ENCODE measurements around the gene IL12RB2.

The IL12RB2 gene

DNA sequence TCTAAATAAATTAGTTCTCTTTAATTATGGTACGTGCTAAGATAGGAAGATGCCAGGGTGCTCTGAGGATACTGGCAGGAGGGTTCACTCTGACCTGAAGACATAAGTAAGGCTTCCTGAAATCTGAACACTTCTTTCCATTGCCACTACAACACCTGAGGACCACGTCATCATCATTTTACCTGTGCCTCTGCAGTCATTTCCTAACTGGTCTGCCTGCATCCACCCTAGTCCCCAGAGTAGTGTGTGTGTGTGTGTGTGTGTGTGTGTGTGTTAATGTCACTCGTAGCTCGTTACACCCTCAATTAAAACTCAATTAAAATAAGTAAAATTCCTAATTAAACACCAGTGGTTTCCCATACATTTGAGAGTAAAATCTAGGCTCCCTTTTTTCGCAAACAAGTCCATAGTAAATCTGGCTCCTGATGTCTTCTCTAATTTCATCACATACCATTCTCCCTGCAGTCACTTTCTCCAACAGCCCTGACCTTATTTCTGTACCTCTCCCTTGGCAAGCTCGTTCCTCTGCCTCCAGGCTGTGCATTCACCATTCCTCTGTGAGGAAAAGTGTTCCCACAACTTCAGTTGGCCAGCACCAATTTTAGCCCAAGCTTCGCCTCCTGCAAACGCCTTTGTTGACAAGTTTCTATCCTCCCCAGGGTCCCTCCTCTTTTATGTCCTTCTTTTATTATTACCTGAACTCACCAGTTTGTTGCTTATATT is 8.7 kb downstream of the IL12RB2 start:
- TF ChIP-seq, protein P1, sequence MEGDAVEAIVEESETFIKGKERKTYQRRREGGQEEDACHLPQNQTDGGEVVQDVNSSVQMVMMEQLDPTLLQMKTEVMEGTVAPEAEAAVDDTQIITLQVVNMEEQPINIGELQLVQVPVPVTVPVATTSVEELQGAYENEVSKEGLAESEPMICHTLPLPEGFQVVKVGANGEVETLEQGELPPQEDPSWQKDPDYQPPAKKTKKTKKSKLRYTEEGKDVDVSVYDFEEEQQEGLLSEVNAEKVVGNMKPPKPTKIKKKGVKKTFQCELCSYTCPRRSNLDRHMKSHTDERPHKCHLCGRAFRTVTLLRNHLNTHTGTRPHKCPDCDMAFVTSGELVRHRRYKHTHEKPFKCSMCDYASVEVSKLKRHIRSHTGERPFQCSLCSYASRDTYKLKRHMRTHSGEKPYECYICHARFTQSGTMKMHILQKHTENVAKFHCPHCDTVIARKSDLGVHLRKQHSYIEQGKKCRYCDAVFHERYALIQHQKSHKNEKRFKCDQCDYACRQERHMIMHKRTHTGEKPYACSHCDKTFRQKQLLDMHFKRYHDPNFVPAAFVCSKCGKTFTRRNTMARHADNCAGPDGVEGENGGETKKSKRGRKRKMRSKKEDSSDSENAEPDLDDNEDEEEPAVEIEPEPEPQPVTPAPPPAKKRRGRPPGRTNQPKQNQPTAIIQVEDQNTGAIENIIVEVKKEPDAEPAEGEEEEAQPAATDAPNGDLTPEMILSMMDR (IDR thresholded peaks at IDR 0.05; ENCODE audit: low read depth, low read length) = no peak
- Histone ChIP-seq H3K36me3 (no peaks in the 10 kb centered on the region), H3K27me3 (no peaks in the 10 kb centered on the region), H3K9me3 (no peaks in the 10 kb centered on the region), H3K4me1 (no peaks in the 10 kb centered on the region), H3K4me3 (ENCODE audit: low read depth, low read length) (no peak overlapping the region)
- DNase-seq = no peak

DNA sequence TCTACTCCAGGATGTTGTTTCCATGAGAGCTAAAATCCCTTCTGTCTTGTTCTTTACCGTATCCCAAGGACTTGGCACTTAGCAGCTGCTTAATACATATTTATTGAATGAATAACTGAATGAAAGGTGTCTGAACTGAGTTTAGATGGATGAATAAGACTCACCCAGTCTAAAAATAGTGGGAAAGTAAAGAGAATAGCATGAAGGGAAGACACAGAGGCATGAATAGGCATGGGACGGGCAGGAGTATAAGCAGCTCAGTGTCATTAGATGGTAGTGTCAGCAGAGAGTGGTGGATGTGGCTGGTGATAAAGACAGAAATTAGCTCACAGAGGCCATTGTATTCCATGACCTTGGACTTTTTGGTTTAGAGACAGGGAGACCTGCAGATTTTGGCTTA is 9.2 kb downstream of the IL12RB2 start:
- no peaks in the 10 kb centered on the region for H3K27me3 ChIP-seq
- H3K36me3 ChIP-seq = no peaks in the 10 kb centered on the region
- TF ChIP-seq, protein P1 (IDR thresholded peaks at IDR 0.05; ENCODE audit: low read depth, low read length) = no peak
- no peak for DNase-seq
- H3K4me1 ChIP-seq = no peaks in the 10 kb centered on the region
- no peaks in the 10 kb centered on the region for H3K9me3 ChIP-seq
- H3K4me3 ChIP-seq (ENCODE audit: low read depth, low read length) = no peak overlapping the region

DNA sequence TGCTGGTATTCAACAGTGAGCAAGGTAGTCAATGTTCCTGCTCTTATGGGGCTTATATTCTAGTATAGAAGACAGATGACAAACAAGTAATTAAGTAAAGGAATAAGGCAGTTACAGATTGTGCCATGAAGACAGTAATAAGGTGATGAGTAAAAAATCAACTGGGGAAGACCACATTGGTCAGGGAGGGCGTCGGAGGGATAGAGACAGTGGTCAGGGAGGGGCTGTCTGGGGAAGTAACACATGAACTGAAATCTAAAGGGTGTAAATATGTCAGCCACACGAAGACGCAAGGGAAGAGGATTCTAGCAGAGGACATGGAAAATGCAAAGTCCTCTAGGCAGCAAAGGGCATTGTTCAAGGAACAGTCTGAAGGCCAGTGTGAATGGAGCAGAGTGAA is 10.1 kb downstream of the IL12RB2 start:
- no peaks in the 10 kb centered on the region for H3K36me3 ChIP-seq
- no peak for DNase-seq
- no peaks in the 10 kb centered on the region for H3K9me3 ChIP-seq
- TF ChIP-seq, protein P1 (IDR thresholded peaks at IDR 0.05; ENCODE audit: low read depth, low read length) = no peak
- H3K4me3 ChIP-seq (ENCODE audit: low read depth, low read length) = no peak overlapping the region
- no peaks in the 10 kb centered on the region for H3K27me3 ChIP-seq
- no peaks in the 10 kb centered on the region for H3K4me1 ChIP-seq

DNA sequence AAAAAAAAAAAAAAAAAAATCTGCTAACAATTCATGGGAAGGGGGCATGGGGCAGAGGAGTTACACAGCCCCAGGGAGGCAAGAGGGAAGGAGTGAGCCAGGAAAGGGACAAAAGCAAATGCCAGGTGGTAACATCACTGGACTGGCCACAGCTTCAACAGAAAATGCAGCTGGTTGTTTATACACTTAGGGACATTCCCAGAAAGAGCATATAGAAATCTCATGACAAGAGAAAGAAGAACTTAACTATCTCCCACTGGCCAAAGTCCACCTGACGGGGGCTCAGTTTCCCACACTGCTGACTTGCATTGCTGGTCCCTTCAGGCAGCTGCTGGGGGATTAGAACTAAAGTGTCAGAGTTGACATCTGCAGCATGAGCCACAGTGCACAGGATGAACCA is 14.8 kb downstream of the IL12RB2 start:
- TF ChIP-seq, protein P1 (IDR thresholded peaks at IDR 0.05; ENCODE audit: low read depth, low read length) = no peak
- Histone ChIP-seq H3K27me3 (no peaks in the 10 kb centered on the region), H3K4me3 (ENCODE audit: low read depth, low read length) (no peak overlapping the region), H3K36me3 (no peaks in the 10 kb centered on the region), H3K9me3 (no peaks in the 10 kb centered on the region), H3K4me1 (no peaks in the 10 kb centered on the region)
- no peak for DNase-seq

DNA sequence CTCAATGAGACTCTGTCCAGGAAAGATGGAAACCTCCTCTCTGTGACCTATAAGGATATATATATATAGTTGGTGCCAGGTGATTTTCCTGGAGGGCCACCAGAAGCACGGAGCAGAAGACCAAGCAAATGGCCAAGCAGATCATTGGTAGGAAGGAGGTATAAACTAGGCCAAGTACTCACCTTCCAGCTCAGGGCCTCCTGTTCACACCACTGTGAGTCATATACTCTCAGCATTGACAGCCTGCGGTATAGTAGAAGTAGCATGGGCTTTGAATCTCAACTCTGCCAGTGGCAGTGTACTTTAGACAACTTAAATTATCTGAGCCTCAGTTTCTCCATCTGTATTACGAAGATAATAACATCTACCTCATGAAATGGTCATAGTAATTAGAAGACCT is 15.4 kb downstream of the IL12RB2 start:
- H3K27me3 ChIP-seq = no peaks in the 10 kb centered on the region

DNA sequence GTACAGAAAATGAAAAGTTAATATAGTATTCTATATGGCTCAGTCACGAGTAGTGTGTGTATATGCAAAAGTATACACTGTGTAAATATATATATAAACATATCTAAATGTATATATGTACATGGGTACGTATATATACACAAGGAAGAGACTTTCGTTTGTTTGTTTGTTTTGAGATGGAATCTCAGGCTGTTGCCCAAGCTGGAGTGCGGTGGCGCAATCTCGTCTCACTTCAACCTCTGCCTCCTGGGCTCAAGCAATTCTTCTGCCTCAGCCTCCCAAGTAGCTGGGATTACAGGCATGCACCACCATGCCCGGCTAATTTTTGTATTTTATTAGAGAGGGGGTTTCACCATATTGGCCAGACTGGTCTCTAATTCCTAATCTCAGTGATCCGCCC is 16.4 kb downstream of the IL12RB2 start:
- no peak for DNase-seq
- TF ChIP-seq, protein P1 (IDR thresholded peaks at IDR 0.05; ENCODE audit: low read depth, low read length) = no peak
- no peaks in the 10 kb centered on the region for H3K27me3 ChIP-seq
- H3K9me3 ChIP-seq = no peaks in the 10 kb centered on the region
- no peak overlapping the region for H3K4me3 ChIP-seq (ENCODE audit: low read depth, low read length)
- H3K4me1 ChIP-seq = no peaks in the 10 kb centered on the region
- H3K36me3 ChIP-seq = no peaks in the 10 kb centered on the region

More for the DNA sequence above, 15.4 kb downstream of the IL12RB2 start:
- no peaks in the 10 kb centered on the region for H3K4me1 ChIP-seq
- H3K9me3 ChIP-seq = no peaks in the 10 kb centered on the region
- DNase-seq = no peak
- TF ChIP-seq, protein P1 (IDR thresholded peaks at IDR 0.05; ENCODE audit: low read depth, low read length) = no peak
- no peaks in the 10 kb centered on the region for H3K36me3 ChIP-seq
- H3K4me3 ChIP-seq (ENCODE audit: low read depth, low read length) = no peak overlapping the region

All from BE2C (cell line).